Stimulated activated CD4-positive, alpha-beta T cell treated with anti-CD3 and anti-CD28 coated beads, TNF-alpha, amount 100 ng/mL, for 1 hour (primary cell): Measurements from ENCODE around the gene GPATCH1.

Source experiments
- DNase-seq, 3 donors: peaks; one replicate each; pipeline ENCODE4 v3.0.0-alpha.2; 2020; ENCODE audit warnings: low read depth in 3 of 3, low spot score in 1 of 3

GPATCH1 gene

GRCh38 chr19:33063753-33064457 is 17.1 kb upstream of the GPATCH1 start:
- no peak for DNase-seq

GRCh38 chr19:33064458-33064791 is 16.6 kb upstream of the GPATCH1 start:
- DNase-seq, result no peak

DNA sequence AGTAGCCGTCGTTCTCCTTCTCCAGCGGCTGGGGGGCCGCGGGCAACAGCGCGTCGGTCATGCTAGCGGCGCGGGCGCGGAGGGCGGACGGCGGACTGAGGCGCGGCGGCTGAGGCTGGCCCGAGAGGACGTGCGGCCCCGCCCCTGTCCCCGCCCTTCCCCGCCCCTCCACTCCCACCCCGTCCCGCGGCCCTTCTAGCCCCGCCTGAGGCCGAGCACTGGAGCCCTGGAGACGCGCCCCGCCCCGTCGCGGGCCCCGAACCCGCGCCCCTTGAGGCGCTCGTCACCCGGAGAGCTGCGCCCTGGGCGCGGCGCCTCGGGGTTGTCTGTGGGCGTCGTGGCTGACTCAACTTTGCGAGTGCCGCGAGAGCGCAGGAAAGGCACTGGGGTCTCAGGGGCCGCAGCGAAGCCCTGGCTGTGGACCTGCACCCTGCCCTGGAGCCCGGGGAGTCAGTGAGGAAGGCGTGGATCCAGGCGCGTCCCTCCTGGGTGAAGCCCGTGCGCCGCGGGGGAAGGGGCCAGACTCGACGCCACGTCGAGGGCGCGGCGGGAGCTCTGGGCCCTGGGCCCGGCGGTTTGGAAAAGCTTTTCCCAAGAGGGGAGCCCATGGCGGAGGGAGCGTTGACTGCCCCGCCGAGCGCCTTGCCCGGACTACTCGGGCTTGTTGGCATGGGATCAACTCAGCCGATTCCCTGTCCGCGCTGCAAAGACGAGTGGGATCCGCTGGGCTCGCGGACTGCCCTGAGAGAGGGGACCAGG is 16.0 kb upstream of the GPATCH1 start, which contains the start of gene RHPN2:
RHPN2 (minus strand) TSS at position 97 of the 759 bp plus-strand sequence; CDS start at position 61, 36 bp downstream.
- DNase-seq, result peak in 1 of 3 donors; percentile 38

DNA sequence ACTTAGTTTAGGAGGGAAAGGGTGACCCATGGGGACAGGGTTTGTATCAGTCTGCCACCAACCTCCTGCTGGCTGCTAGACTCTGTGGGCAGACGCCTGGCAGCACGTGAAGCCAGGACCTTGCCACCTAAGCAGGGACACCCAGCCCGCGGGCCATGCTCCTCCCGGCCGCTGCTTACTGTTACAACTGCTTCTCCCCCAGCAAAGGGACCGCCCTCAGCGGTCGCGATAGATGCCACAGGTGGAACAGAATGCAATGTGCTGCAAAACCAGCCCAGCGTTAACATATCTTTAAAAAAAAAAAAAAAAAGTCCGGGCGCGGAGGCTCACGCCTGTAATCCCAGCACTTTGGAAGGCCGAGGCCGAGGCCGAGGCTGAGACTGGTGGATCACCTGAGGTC is 14.4 kb upstream of the GPATCH1 start:
- no peak for DNase-seq

- no peak for DNase-seq
Measured at GRCh38 chr19:33067121-33067520, 13.9 kb upstream of the GPATCH1 start.

DNA sequence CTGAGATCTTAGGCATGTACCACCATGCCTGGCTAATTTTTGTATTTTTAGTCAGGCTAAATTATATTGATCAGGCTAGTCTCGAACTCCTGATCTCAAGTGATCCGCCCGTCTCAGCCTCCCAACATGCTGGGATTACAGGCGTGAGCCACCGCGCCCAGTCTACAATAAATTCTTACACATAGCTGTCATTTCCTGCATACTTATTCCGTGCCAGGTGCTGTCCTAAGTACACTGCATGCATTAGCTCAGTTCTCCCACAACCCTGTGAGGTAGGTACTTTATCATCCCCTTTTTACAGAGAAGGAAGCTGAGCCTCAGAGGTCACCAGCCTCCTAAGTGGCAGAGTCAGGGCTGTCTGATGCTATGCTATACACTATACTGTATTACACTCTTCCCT is 9.1 kb upstream of the GPATCH1 start:
- no peak for DNase-seq

DNA sequence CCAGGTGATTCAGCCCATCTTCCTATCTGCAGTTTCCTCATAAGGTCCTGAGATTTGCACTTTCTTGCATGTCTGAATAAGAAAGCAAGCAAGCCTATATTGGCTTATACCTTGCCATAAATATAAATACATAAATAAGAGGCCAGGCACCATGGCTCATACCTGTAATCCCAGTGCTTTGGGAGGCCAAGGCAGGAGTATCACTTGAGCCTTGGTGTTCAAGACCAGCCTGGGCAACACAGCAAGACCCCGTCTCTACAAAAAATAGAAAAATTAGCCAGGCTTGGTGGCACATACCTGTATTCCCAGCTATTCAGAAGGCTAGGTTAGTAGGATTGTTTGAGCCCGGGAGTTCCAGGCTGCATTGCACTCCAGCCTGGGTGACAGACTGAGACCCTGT is 5.5 kb upstream of the GPATCH1 start:
- DNase-seq, result no peak

DNA sequence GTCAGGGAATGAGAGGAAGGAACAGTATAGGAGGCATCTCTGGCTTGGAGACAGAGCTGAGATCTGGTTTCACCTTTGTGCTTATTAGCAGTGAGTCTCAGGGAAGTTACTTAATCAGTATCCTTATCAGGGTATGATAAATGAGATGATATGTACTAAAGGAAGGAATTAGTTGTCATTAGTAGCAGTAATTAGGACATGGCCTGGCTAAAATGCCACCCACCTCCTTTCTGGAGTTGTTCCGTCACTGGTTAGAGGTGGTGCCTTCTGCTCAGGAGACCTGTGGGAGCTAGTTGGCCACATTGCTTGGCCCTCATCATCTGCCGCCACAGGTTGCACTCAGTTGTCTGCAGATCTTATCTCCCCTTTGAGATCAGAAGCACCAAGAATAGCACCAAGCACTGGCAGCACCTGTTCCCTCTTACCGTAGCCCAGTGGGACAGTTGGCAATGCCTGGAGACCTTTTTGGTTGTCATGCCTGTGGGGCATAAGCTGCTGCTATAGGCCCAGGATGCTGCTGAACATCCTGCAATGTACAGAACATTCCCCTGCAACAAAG is 4.7 kb downstream of the GPATCH1 start:
- DNase-seq, result no peak

DNA sequence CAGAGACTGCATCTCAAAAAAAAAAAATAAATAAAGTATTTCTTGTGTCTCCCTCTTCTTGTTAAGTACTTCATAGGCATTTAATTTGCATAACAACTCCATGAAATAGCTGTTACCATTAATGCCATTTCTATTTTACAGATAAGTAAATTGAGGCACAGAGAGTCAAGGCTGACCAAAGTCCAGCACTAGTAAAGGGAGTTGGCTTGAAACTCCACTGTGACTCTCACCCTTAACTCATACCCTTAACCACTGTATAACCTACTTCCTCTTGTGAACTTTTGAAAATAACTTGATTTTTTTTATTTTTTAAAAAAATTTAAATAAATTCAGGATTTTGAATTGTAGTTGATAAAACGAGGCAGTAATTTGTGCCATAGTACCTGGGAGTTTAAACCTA is 6.0 kb downstream of the GPATCH1 start:
- no peak for DNase-seq

GRCh38 chr19:33089010-33089409 is 8.0 kb downstream of the GPATCH1 start:
- DNase-seq, result no peak

GRCh38 chr19:33090179-33090578 is 9.2 kb downstream of the GPATCH1 start:
- DNase-seq, result no peak

GRCh38 chr19:33093420-33094210 is 12.6 kb downstream of the GPATCH1 start:
- no peak for DNase-seq

GRCh38 chr19:33094436-33095067 is 13.6 kb downstream of the GPATCH1 start:
- no peak for DNase-seq

DNA sequence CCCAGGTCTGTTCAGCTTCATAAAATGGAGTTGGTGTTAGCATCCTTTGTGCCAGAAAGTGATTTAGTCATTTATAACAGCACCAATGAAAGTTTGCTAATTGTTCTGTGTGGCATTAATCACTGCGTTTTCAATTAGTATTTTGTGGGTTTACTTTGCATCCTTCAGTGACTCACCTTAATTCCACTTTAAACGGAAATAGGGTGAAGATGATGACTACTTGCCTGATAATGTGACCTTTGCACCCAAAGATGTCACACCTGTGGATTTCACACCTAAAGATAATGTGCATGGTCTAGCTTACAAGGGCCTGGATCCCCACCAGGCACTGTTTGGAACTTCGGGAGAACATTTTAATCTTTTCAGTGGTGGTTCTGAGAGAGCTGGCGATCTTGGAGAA is 15.0 kb downstream of the GPATCH1 start:
- no peak for DNase-seq

GRCh38 chr19:33098055-33098534 is 17.1 kb downstream of the GPATCH1 start:
- DNase-seq, result no peak

- no peak for DNase-seq
Measured at GRCh38 chr19:33100894-33101644, 20.1 kb downstream of the GPATCH1 start.

DNA sequence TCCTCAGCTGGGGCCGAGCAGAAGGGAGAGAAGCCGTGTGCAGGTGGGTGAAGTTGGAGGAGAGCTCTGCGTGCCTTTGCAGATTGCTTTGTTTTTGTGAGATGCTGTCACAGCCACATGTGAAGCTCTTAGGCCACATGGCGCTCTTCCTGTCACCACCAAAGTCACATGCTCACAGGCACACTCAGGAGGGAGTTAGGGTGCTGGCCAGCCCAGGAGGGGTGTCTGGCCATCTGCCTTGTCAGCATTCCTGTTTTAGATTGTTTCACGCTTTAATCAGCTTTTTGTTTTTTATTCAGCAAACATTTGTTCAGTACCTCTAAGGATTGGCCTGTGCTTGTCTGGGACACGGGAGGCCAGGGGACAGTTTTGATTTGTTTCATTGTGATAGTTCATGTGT is 21.9 kb downstream of the GPATCH1 start:
- DNase-seq, result no peak

- no peak for DNase-seq
Measured at GRCh38 chr19:33108161-33108560, 27.2 kb downstream of the GPATCH1 start.

GRCh38 chr19:33110137-33110910 is 29.3 kb downstream of the GPATCH1 start:
- no peak for DNase-seq
